ENCODE results near the gene MINDY2.
"Not testable (repeated sequence)": the region's sequence is repeated elsewhere in the genome, so short reads cannot be mapped to it uniquely, and the experiment has no call there.

MINDY2 gene

DNA sequence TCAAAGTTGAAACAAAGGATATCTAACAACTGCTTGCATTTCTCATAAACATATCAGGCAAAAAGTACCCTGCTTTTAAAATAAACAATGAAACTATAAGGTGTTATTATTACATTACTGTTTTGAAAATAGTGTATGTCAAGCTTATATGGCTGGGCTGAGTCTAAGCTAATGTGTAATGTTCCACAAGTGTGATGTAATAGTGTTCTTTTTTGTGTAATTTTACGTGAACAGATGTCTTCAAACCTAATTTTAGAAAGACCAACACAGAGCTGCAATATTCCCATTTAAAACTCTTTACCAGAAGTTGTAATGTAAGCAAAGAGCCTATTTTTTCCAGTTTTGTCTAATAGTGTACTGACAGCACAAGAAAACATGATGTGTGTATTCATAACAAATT is 34.0 kb downstream of the MINDY2 start:
- H3K27ac ChIP-seq (replicated peaks) = no peak overlapping the region
- no peaks in the 10 kb centered on the region for H3K27me3 ChIP-seq (ENCODE audit: insufficient read depth, poor library complexity, severe bottlenecking)
- no peak for TF ChIP-seq GABPA (IDR thresholded peaks at IDR 0.05; ENCODE audit: low read depth)
- TF ChIP-seq, protein P1, sequence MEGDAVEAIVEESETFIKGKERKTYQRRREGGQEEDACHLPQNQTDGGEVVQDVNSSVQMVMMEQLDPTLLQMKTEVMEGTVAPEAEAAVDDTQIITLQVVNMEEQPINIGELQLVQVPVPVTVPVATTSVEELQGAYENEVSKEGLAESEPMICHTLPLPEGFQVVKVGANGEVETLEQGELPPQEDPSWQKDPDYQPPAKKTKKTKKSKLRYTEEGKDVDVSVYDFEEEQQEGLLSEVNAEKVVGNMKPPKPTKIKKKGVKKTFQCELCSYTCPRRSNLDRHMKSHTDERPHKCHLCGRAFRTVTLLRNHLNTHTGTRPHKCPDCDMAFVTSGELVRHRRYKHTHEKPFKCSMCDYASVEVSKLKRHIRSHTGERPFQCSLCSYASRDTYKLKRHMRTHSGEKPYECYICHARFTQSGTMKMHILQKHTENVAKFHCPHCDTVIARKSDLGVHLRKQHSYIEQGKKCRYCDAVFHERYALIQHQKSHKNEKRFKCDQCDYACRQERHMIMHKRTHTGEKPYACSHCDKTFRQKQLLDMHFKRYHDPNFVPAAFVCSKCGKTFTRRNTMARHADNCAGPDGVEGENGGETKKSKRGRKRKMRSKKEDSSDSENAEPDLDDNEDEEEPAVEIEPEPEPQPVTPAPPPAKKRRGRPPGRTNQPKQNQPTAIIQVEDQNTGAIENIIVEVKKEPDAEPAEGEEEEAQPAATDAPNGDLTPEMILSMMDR (IDR thresholded peaks at IDR 0.05; ENCODE audit: insufficient read depth, low read length) = no peak
- no peak for TF ChIP-seq POLR2AphosphoS5 (IDR thresholded peaks at IDR 0.05; ENCODE audit: low read depth)
- TF ChIP-seq, protein P2, sequence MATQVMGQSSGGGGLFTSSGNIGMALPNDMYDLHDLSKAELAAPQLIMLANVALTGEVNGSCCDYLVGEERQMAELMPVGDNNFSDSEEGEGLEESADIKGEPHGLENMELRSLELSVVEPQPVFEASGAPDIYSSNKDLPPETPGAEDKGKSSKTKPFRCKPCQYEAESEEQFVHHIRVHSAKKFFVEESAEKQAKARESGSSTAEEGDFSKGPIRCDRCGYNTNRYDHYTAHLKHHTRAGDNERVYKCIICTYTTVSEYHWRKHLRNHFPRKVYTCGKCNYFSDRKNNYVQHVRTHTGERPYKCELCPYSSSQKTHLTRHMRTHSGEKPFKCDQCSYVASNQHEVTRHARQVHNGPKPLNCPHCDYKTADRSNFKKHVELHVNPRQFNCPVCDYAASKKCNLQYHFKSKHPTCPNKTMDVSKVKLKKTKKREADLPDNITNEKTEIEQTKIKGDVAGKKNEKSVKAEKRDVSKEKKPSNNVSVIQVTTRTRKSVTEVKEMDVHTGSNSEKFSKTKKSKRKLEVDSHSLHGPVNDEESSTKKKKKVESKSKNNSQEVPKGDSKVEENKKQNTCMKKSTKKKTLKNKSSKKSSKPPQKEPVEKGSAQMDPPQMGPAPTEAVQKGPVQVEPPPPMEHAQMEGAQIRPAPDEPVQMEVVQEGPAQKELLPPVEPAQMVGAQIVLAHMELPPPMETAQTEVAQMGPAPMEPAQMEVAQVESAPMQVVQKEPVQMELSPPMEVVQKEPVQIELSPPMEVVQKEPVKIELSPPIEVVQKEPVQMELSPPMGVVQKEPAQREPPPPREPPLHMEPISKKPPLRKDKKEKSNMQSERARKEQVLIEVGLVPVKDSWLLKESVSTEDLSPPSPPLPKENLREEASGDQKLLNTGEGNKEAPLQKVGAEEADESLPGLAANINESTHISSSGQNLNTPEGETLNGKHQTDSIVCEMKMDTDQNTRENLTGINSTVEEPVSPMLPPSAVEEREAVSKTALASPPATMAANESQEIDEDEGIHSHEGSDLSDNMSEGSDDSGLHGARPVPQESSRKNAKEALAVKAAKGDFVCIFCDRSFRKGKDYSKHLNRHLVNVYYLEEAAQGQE (IDR thresholded peaks at IDR 0.05; ENCODE audit: insufficient replicate concordance, low read depth) = no peak
- no peak for TF ChIP-seq SPI1 (IDR thresholded peaks at IDR 0.05; ENCODE audit: borderline replicate concordance, low read depth)
- H3K4me3 ChIP-seq (replicated peaks; ENCODE audit: insufficient read depth, low read length) = no peak overlapping the region
- peak in 1 of 2 experiments; percentile 61 for DNase-seq (ENCODE audit: low read depth in 1 of 2, low spot score in 1 of 2)

DNA sequence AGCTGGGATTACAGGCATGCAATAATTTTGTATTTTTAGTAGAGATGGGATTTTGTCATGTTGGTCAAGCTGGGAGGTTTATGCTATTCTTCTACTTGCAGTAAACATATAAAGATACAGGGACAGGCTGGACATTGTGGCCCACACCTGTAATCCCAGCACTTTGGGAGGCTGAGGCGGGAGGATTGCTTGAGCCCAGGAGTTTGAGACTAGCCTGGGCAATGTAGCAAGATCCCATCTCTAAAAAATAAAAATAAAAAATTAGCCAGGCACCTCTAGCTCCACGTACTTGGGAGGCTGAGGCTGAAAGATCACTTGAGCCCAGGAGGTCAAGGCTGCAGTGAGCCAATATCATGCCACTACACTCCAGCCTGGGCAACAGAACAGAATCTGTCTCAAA is 52.2 kb downstream of the MINDY2 start:
- not testable (repeated sequence) for H3K27me3 ChIP-seq (ENCODE audit: insufficient read depth, poor library complexity, severe bottlenecking); H3K4me3 ChIP-seq (replicated peaks; ENCODE audit: insufficient read depth, low read length); DNase-seq (ENCODE audit: low read depth in 1 of 2, low spot score in 1 of 2); H3K27ac ChIP-seq (replicated peaks)

DNA sequence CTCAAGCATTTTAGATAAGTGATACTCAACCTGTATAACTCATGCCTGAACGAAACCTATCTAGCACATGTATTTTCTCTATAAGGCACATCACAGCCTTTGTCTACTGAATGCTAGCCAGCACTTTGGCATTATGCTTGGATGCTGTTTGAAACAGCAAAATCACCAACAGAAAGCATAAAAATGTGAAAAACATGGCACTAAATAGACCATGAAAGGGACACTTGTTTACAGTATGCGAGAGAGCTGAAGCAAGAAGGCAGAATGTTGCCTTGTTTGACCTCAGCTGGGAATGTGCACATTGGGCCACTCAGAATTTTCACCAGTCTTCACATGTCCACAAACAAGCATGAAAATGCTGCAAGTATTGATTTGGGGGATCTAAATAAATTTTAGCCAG is 59.5 kb downstream of the MINDY2 start:
- TF ChIP-seq, protein P1 (IDR thresholded peaks at IDR 0.05; ENCODE audit: insufficient read depth, low read length) = no peak
- TF ChIP-seq GABPA (IDR thresholded peaks at IDR 0.05; ENCODE audit: low read depth) (no peak), POLR2AphosphoS5 (IDR thresholded peaks at IDR 0.05; ENCODE audit: low read depth) (no peak), SPI1 (IDR thresholded peaks at IDR 0.05; ENCODE audit: borderline replicate concordance, low read depth) (no peak)
- TF ChIP-seq, protein P2 (IDR thresholded peaks at IDR 0.05; ENCODE audit: insufficient replicate concordance, low read depth) = no peak
- Histone ChIP-seq H3K27ac (replicated peaks) (no peak overlapping the region), H3K27me3 (ENCODE audit: insufficient read depth, poor library complexity, severe bottlenecking) (no peaks in the 10 kb centered on the region), H3K4me3 (replicated peaks; ENCODE audit: insufficient read depth, low read length) (no peak overlapping the region)
- DNase-seq (ENCODE audit: low read depth in 1 of 2, low spot score in 1 of 2) = no peak

DNA sequence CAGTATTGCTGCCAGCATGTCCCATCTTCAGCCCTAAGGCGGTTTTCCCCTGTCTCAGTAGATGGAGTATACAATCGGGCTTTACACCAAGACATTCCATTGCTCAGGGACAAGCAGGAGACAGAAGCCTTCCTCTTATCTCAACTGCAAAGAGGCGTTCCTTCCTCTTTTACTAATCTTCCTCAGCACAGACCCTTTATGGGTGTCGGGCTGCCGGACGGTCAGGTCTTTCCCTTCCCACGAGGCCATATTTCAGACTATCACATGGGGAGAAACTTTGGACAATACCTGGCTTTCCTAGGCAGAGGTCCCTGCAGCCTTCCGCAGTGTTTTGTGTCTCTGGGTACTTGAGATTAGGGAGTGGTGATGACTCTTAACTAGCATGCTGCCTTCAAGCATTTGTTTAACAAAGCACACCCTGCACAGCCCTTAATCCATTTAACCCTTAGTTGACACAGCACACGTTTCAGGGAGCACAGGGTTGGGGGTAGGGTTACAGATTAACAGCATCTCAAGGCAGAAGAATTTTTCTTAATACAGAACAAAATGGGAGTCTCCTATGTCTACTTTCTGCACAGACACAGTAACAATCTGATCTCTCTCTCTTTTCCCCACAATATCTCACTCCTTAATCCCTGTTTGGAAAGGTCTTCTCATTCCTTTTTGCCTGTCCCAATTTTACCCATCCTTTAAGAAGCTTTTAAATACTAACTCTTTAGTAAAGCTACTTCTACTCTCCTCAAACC is 62.8 kb downstream of the MINDY2 start:
- DNase-seq (ENCODE audit: low read depth in 1 of 2, low spot score in 1 of 2) = peak in 1 of 2 experiments; percentile 31
- H3K27ac ChIP-seq (replicated peaks) = 0 out of 2 replicates have a peak overlapping the region, but pooled peaks have one; percentile 38
- not testable (repeated sequence) for H3K27me3 ChIP-seq (ENCODE audit: insufficient read depth, poor library complexity, severe bottlenecking); H3K4me3 ChIP-seq (replicated peaks; ENCODE audit: insufficient read depth, low read length)
- peak; percentile 47; the same call in 1 of the 2 replicates for TF ChIP-seq SPI1 (IDR thresholded peaks at IDR 0.05; ENCODE audit: borderline replicate concordance, low read depth)

DNA sequence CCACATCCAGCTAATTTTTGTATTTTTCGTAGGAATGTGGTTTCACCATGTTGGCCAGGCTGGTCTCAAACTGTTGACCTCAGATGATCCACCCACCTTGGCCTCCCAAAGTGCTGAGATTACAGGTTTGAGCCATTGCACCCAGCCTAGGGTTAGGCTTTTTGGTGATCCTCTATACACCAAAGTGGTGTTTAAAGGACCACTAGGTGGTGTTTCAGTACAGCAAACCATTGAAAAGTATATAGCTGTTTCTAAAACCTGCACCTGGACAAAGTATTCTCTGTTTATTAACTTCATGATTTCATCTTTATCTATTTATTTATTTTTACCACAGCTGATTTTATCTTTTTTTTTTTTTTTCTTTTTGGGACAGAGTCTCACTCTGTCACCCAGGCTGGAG is 68.4 kb downstream of the MINDY2 start:
- DNase-seq (ENCODE audit: low read depth in 1 of 2, low spot score in 1 of 2) = peak in 1 of 2 experiments; percentile 11
- no peaks in the 10 kb centered on the region for H3K27me3 ChIP-seq (ENCODE audit: insufficient read depth, poor library complexity, severe bottlenecking)
- no peak overlapping the region for H3K4me3 ChIP-seq (replicated peaks; ENCODE audit: insufficient read depth, low read length)
- no peak overlapping the region for H3K27ac ChIP-seq (replicated peaks)
- no peak for TF ChIP-seq SPI1 (IDR thresholded peaks at IDR 0.05; ENCODE audit: borderline replicate concordance, low read depth)
- no peak for TF ChIP-seq GABPA (IDR thresholded peaks at IDR 0.05; ENCODE audit: low read depth)
- TF ChIP-seq POLR2AphosphoS5 (IDR thresholded peaks at IDR 0.05; ENCODE audit: low read depth) = no peak
- TF ChIP-seq, protein P2 (IDR thresholded peaks at IDR 0.05; ENCODE audit: insufficient replicate concordance, low read depth) = no peak
- TF ChIP-seq, protein P1 (IDR thresholded peaks at IDR 0.05; ENCODE audit: insufficient read depth, low read length) = peak; percentile 2
